ENCODE data around the gene CANX.

Gene CANX

GRCh38 chr5:179779826-179780225, 81.1 kb downstream of the CANX start:
- DNase-seq: no peak

GRCh38 chr5:179780362-179780761, 81.6 kb downstream of the CANX start:
- DNase-seq: no peak

Measured in activated gamma-delta T cell (primary cell).